ENCODE results near the gene C1orf174.

- TF ChIP-seq POLR2A (IDR thresholded peaks at IDR 0.05) = no peak
- TF ChIP-seq, protein P1, sequence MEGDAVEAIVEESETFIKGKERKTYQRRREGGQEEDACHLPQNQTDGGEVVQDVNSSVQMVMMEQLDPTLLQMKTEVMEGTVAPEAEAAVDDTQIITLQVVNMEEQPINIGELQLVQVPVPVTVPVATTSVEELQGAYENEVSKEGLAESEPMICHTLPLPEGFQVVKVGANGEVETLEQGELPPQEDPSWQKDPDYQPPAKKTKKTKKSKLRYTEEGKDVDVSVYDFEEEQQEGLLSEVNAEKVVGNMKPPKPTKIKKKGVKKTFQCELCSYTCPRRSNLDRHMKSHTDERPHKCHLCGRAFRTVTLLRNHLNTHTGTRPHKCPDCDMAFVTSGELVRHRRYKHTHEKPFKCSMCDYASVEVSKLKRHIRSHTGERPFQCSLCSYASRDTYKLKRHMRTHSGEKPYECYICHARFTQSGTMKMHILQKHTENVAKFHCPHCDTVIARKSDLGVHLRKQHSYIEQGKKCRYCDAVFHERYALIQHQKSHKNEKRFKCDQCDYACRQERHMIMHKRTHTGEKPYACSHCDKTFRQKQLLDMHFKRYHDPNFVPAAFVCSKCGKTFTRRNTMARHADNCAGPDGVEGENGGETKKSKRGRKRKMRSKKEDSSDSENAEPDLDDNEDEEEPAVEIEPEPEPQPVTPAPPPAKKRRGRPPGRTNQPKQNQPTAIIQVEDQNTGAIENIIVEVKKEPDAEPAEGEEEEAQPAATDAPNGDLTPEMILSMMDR (IDR thresholded peaks at IDR 0.05) = peak in 2 of 3 experiments; percentile 4 to 12
These were observed 42.9 kb downstream of the C1orf174 start, which contains the start of the genes CEP104 and DFFB for GRCh38 chr1:3856923-3857790.
